ENCODE data around the gene RGL4. TPM values are rescaled to one million over a fixed set of nuclear protein-coding genes. Genes with fewer than 3 reads are reported as not detected.

The RGL4 gene
- polyA plus RNA-seq, 3 donors, result 2.3 to 2.4 (median 2.3) TPM

DNA sequence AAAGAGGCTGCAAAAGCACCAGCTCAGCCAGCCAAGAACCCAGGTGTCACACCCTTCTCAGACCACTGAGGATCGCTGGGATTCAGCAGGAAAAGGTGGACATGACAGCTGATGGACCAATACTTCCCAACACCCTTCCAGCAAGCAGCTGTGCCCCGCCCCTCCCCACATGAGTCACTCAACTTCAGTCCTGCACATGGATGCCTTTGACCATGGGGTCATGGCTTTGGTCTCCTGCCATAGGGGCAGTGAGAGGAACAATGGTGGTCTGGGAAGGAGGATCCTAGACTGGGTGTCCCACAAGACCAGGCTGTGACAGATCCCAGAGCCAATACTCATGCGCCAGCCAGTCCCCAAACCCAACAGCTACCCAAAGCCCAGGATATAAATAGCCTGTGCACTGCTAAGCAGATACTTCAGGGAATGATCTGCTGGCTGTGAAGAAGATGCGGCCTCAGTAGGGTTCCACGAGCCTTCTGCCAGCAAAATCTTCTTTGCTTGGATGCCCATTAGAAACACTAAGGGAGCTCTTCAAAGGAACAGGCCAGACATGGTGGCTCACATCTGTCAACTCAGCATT, 5.5 kb upstream of the RGL4 start:
- peak overlapping the region in 2 of 7 donors; percentile 21 to 66 for H3K27ac Mint-ChIP-seq
- no peaks in the 10 kb centered on the region for H4K20me1 ChIP-seq (ENCODE audit: insufficient read depth, low read length)
- DNase-seq, result no peak
- H3K4me3 Mint-ChIP-seq, result no peak overlapping the region
- no peak overlapping the region for H2AFZ ChIP-seq (ENCODE audit: insufficient read depth, low read depth, low read length, poor library complexity, severe bottlenecking)
- H3K79me2 ChIP-seq (ENCODE audit: insufficient read depth, low read length), result no peaks in the 10 kb centered on the region
- H3K4me3 ChIP-seq (replicated peaks in 1 of 3; ENCODE audit: low read depth in 2 of 3, low read length in 3 of 3), result no peak overlapping the region
- intact Hi-C loops (cut with micrococcal nuclease), result no loop called here
- H3K27me3 ChIP-seq (ENCODE audit: control insufficient read depth in 2 of 2, insufficient read depth in 2 of 2, low read length in 2 of 2), result no peaks in the 10 kb centered on the region
- 100% methylated on average over 3 of the region's 5 CpGs for whole genome bisulfite sequencing (ENCODE audit: insufficient coverage)
- no peak overlapping the region for H3K27ac ChIP-seq (ENCODE audit: low read depth in 1 of 2, low read length in 2 of 2)
- no peaks in the 10 kb centered on the region for H3K4me1 ChIP-seq (ENCODE audit: control insufficient read depth in 1 of 2, insufficient read depth in 2 of 2, low read length in 2 of 2)
- peaks cover 44 to 64% of the 10 kb centered on the region in 2 donors for H3K36me3 Mint-ChIP-seq
- no peaks in the 10 kb centered on the region for H3K9me3 Mint-ChIP-seq
- no peak overlapping the region for H3K4me2 ChIP-seq (replicated peaks; ENCODE audit: extremely low read depth, low read length, poor library complexity, severe bottlenecking)
- peaks cover 15 to 74% of the 10 kb centered on the region in 2 donors for H3K36me3 ChIP-seq (replicated peaks in 1 of 2; ENCODE audit: control insufficient read depth in 1 of 2, insufficient read depth in 2 of 2, low read length in 2 of 2)
- peaks cover 9% of the 10 kb centered on the region for H3K4me1 Mint-ChIP-seq
- TF ChIP-seq, protein P1, sequence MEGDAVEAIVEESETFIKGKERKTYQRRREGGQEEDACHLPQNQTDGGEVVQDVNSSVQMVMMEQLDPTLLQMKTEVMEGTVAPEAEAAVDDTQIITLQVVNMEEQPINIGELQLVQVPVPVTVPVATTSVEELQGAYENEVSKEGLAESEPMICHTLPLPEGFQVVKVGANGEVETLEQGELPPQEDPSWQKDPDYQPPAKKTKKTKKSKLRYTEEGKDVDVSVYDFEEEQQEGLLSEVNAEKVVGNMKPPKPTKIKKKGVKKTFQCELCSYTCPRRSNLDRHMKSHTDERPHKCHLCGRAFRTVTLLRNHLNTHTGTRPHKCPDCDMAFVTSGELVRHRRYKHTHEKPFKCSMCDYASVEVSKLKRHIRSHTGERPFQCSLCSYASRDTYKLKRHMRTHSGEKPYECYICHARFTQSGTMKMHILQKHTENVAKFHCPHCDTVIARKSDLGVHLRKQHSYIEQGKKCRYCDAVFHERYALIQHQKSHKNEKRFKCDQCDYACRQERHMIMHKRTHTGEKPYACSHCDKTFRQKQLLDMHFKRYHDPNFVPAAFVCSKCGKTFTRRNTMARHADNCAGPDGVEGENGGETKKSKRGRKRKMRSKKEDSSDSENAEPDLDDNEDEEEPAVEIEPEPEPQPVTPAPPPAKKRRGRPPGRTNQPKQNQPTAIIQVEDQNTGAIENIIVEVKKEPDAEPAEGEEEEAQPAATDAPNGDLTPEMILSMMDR (IDR thresholded peaks at IDR 0.05), result no peak
- H3K9ac ChIP-seq (ENCODE audit: insufficient read depth, low read length, poor library complexity, severe bottlenecking), result no peak overlapping the region
- no peaks in the 10 kb centered on the region for H3K9me3 ChIP-seq (replicated peaks in 1 of 2; ENCODE audit: control insufficient read depth in 1 of 2, insufficient read depth in 1 of 2, low read length in 2 of 2)
- no peaks in the 10 kb centered on the region for H3K27me3 Mint-ChIP-seq (ENCODE audit: low read depth in 3 of 3)

DNA sequence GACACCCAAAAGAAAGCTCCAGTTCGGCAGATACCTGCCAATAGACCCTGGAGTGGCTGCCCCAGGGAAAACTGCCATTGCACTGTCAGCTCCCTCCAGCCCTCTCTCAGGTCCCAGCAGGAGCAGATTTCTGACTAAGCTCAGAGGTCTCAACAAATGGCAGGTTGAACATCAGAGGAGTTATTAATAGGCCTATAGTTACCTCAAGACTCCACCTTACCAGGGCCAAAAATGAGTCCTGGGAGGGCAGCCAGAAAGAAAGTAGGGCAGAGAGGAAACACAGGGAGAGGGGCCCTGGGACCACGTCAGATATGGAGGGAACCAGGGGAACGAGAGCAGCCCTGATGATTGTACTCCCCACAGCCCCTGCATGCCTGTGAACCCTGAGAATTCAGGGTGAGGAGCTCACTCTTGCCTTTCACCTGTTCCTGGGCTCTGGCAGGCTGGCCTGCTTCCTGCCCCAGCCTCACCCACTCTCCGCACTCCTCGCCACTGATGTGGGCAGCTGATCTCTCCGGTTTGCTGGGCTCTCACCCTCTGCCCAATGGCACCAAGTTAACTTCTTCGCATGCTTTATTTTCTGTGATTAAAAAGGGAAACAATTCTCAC, 4.3 kb upstream of the RGL4 start:
- H3K36me3 ChIP-seq (replicated peaks in 1 of 2; ENCODE audit: control insufficient read depth in 1 of 2, insufficient read depth in 2 of 2, low read length in 2 of 2), result peaks cover 12 to 73% of the 10 kb centered on the region in 2 donors
- Mint-ChIP-seq H3K4me1 (peaks cover 9% of the 10 kb centered on the region), H3K36me3 (peaks cover 50 to 65% of the 10 kb centered on the region in 2 donors), H3K27me3 (ENCODE audit: low read depth in 3 of 3) (no peaks in the 10 kb centered on the region), H3K9me3 (no peaks in the 10 kb centered on the region), H3K27ac (no peak overlapping the region), H3K4me3 (no peak overlapping the region)
- H4K20me1 ChIP-seq (ENCODE audit: insufficient read depth, low read length), result no peaks in the 10 kb centered on the region
- TF ChIP-seq, protein P1 (IDR thresholded peaks at IDR 0.05), result no peak
- H3K27ac ChIP-seq (ENCODE audit: low read depth in 1 of 2, low read length in 2 of 2), result no peak overlapping the region
- WGBS (ENCODE audit: insufficient coverage), result 97% methylated on average over 6 of the region's 7 CpGs
- H3K4me2 ChIP-seq (replicated peaks; ENCODE audit: extremely low read depth, low read length, poor library complexity, severe bottlenecking), result no peak overlapping the region
- H3K79me2 ChIP-seq (ENCODE audit: insufficient read depth, low read length), result no peaks in the 10 kb centered on the region
- H3K4me1 ChIP-seq (ENCODE audit: control insufficient read depth in 1 of 2, insufficient read depth in 2 of 2, low read length in 2 of 2), result no peaks in the 10 kb centered on the region
- H3K9me3 ChIP-seq (replicated peaks in 1 of 2; ENCODE audit: control insufficient read depth in 1 of 2, insufficient read depth in 1 of 2, low read length in 2 of 2), result no peaks in the 10 kb centered on the region
- no peak overlapping the region for H3K4me3 ChIP-seq (replicated peaks in 1 of 3; ENCODE audit: low read depth in 2 of 3, low read length in 3 of 3)
- no peak for DNase-seq
- no peaks in the 10 kb centered on the region for H3K27me3 ChIP-seq (ENCODE audit: control insufficient read depth in 2 of 2, insufficient read depth in 2 of 2, low read length in 2 of 2)
- H2AFZ ChIP-seq (ENCODE audit: insufficient read depth, low read depth, low read length, poor library complexity, severe bottlenecking), result no peak overlapping the region
- intact Hi-C loops (cut with micrococcal nuclease), result no loop called here
- H3K9ac ChIP-seq (ENCODE audit: insufficient read depth, low read length, poor library complexity, severe bottlenecking), result no peak overlapping the region

Measured in CD14-positive monocyte (primary cell).